GM21825 (cell line): ENCODE data around the gene NR2F2.
"Not testable (repeated sequence)": the region's sequence is repeated elsewhere in the genome, so short reads cannot be mapped to it uniquely, and the experiment has no call there.

ENCODE experiments used
- ATAC-seq: cut with Tn5 transposase; IDR thresholded peaks from one replicate; pipeline ENCODE4 v1.9.1; 2021; ENCODE audit warnings: mild to moderate bottlenecking, moderate library complexity; ENCODE audit not compliant: unreplicated experiment

The NR2F2 gene

DNA sequence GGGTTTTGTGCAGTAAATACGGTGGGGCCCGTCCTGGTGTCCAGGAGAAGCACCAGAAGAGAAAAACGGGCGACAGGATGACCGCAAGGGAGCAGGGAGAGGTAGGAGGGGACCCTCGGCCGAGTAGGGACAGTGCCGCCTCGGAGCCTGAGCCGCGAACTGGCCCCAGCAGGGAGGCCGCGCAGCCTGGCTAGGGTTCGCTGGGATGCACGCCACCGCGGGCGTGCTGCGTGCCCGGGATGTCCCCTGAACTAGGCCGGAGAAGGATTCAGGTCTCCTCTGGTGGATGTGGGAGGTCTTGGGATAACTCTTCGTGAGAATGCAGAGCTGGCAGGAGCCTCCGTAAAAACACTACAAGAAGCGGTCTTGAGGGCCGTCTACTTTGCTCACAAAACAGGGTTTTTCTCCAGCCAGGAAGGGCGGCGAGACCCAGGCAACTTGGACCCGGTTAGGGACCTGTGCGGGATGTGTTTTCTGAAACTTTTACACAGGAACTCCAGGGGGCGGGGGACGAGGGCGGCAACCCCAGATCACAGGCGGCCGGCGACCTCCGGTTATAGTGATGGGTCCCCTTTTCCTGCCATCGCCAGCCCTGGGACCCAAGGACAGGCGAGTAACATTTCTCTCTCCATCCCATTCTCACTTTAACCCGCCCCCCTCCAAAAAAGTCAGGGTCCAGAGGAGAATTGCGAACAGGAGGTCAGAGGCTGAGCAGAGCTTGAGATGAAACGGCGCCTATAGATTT, 35.5 kb downstream of the NR2F2 start:
- no peak for ATAC-seq

DNA sequence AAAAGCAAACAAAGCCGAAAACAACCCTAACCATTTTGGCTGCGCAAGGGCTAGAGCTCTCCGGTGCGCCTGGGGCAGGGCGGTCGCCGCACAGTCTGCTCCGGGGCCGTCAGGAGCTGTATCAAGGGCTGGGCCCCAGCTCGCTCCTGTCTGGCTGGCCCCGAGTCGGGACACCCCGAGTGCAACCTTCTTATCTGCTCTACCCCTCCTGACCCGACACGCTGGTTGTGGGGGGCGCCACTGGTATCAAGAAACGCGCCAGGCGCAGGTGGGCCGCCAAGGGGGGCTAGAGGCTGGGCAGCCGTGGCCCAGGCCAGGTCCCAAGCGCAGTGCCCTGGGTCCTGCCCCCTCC, 36.0 kb downstream of the NR2F2 start:
- ATAC-seq = no peak

DNA sequence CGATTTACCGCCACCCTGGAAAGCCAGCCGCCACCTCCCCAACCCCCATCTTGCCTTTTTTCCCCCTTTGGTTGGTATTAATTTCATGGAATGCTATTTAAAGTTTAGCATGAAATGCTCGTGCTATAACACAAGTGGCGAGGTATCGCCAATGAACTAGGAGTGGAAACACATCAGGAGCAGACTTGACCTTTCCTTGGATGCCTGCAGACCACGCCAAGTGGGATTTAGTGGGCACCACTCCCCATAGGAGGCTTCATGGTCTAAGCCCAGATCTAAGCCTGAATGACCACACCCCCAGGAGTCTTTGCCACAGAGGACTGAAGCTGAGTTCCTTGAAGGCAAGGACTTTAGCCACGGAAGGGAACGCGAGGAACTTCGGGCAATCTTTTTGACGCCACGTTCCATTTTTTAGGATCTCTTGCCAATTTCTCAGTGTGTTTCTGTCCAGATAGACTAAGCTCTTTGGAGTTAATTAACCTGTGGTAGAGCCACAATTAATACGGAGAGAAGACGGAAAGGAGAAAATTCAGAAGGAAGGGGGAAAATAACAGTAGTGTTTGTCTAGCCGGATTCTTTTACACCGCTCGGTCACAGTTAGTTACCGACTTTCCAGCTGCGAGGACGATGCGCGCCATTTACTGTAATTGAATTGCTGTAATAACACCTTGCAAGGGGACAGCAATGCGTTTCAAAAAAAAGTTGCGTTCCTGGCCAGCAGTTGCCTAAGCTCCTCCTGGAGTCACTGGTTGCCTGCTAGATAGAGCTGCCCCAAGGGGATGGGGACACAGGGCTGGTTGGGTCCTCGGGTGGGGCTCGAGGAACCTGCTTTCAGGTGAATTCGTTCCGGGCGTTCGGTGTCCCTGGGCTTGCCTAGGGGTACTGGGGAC, 37.1 kb downstream of the NR2F2 start:
- no peak for ATAC-seq

DNA sequence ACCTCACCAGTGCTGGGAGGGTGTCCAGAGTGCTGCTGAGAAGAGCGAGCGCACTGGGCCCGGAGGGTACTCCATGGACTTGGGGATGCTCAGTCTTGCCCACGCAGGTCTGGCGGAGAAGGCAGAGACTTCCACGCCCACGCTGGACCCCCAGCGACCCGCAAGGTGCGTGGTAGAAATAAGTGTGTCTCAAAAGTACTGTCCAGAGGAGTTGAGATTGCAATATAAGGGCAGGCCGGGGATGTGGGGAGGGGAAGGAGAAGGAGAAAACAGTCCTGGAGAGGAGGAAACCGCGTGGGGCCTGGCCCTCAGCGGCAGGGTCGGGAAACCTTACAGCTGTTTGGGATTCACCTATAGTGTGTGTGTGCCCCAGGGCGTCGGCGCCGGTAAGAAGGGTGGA, 38.9 kb downstream of the NR2F2 start:
- ATAC-seq = no peak

DNA sequence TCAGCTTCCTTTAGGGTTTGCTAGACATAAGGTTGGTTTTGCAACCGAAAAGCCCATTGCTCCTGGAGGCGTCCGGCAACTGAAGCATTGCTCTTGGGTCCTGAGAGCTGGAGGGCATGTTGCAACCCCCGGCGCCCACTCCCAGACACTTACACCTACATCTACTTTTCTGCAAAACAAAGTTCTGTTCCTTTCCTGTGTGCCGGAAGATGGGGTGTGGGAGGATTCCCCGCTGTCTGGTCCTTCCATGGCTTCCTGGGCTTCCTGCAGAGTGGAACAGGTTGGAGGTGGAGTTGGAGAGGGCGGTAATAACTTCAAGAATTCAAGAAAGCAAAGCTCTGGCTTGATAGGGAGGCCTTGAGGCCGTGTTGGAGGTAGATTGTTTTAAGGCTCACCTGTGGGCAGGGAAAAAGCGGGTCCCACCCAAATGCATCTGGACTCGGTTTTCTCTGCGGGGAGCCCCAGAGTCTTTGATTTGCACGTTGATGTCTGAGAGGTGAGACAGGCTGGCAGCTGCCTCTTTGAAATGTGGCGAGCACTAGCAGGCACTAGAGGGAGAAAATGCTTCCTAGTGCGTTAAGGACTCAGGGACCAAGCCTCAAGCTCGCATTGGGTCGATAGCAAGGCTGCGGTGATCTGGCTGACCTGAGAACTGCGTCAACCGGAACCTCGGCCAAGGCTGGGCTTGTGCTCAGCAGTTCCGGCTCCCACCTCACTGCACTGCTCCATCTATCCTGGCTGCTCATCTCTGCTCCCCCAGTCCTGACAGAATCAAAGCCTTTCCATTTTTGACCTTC, 39.5 kb downstream of the NR2F2 start:
- no peak for ATAC-seq

DNA sequence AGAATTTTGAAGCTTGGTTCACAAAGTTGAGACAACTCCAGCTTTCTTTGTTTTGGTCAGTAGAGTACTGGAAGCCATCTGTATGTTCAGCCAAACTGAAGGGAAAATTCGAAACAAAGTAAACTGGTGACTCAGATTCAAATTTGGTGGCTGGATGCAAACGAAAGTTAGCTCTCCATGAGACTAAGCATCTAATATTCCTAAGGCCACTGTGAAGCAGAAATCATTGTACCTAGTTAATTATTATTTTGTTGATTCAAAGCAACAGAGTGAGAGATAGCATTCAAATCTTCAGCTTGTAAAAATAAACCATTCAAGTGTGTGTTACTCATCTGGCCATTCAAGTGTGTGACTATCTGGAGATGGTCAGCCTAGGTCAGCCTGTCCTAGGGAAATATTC, 42.1 kb downstream of the NR2F2 start:
- ATAC-seq = no peak

DNA sequence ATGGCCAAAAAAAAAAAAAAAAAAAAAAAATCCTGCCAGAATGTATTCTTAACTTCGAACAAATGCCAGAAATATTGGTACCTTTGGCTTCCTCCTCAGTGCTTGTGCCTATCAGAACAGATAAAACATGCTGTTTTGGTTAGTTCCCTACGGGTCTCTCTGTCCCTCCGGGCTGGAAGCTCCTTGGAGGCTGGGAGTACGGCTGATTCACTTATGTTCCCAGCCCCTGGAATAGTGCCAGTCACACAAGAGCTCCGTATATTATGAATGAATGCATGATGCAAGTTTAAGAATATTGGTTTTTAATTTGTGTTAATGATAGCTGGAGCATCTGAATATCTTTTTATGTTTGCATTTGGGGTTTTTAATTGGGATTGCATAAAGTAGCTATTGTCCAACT, 44.0 kb downstream of the NR2F2 start:
- no peak for ATAC-seq

DNA sequence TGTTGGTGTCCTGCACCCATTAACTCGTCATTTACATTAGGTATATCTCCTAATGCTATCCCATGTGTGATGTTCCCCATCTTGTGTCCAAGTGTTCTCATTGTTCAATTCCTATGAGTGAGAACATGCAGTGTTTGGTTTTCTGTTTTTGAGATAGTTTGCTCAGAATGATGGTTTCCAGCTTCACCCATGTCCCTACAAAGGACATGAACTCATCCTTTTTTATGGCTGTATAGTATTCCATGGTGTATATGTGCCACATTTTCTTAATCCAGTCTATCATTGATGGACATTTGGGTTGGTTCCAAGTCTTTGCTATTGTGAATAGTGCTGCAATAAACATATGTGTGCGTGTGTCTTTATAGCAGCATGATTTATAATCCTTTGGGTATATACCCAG, 49.1 kb downstream of the NR2F2 start:
- ATAC-seq = not testable (repeated sequence)

DNA sequence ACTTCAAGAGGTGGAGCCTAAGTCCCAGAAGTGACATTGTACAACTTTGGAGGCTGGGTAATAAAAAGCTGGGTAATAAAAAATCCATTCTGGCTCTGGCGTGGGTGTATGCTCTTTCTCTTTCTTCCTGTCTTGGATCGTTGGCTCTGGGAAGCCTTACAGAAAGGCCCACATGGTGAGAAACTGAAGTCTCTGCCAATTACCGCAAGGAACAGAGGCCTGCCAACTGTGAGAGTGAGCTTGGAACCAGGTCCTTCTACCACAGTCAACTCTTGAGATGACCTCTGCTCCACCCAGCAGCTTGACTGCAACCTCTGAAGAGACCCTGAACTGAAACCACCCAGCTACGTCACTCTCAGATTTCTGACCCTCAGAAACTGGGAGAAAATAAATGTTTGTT, 51.0 kb downstream of the NR2F2 start:
- ATAC-seq = no peak

DNA sequence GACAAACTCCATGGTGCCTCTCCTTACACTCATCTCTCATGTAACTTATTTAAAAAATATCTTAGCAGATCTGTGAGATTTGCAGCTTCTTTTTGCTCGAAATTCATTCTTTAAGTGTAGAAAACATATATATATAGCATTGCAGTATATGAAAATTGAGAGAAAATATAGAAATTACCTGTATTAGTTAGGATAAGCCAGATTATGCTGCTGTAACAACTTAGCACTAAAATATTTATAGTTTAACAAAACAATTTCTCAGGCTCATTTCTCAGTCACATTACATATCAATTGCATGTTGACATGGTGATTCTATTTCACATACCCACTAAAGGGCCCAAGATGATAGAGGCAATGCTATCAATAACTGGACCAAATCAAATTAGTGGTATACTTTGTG, 54.7 kb downstream of the NR2F2 start:
- no peak for ATAC-seq

DNA sequence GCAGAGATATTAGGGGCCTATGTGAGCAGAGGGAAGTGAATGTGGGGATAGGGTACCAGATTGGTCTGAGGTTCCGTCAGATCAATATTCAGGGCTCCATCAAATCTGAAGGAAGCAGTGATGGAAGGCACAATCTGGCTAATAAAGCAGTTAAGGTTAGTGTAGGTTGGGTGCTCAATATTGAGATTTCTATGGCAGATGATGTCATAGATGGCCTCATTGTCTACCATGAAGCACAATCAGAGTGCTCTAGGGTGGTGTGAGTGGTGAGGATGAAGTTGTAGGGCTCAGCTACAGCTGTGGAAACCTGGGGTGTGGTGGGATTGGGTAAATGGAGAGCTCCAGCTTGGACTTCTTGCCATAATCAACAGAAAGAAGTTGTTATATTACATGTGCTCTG, 58.2 kb downstream of the NR2F2 start:
- ATAC-seq = no peak
